G401 (cell line): Measurements from ENCODE around the gene TIMM44. TPM values are rescaled to one million over a fixed set of nuclear protein-coding genes. Genes with fewer than 3 reads are reported as not detected.

Experiments used
- DNase-seq: peaks from one replicate; pipeline ENCODE4 v3.0.0-alpha.2; 2015; ENCODE audit warnings: low spot score
- in situ Hi-C: cut with HindIII; loops from 2 replicates; pipeline ENCODE4 v1.10.0; 2016; ENCODE audit warnings: low sequenced_read_pairs, mixed read lengths
- total RNA-seq: library from RNA; depleted of rRNA; stranded (reverse); fragments of >200 nt; shearing (Covaris generic); gene quantifications from 2 replicates; pipeline ENCODE4 v1.2.3, GENCODE V29; 2014; rRNA removed

The TIMM44 gene
- total RNA-seq, 1 experiment from 2014 or later = 168 TPM

- in situ Hi-C loops = no loop called here
- no peak for DNase-seq
These were observed 55.2 kb downstream of the TIMM44 start, which contains the start of gene LRRC8E for GRCh38 chr19:7888145-7888825. Gene LRRC8E, plus strand, starts transcription at chr19:7888510. Its CDS starts 7,094 bp downstream, at chr19:7895604.

GRCh38 chr19:7887408-7888144 is 55.9 kb downstream of the TIMM44 start:
- in situ Hi-C loops = no loop called here

GRCh38 chr19:7885818-7886217 is 57.6 kb downstream of the TIMM44 start:
- in situ Hi-C loops = no loop called here
- DNase-seq = no peak

More at GRCh38 chr19:7887408-7888144, 55.9 kb downstream of the TIMM44 start:
- no peak for DNase-seq

- DNase-seq = no peak
- in situ Hi-C loops = no loop called here
These were observed 59.5 kb downstream of the TIMM44 start for GRCh38 chr19:7883796-7884570.

GRCh38 chr19:7883105-7883504 is 60.4 kb downstream of the TIMM44 start:
- no peak for DNase-seq
- in situ Hi-C loops = no loop called here

GRCh38 chr19:7881910-7882309 is 61.6 kb downstream of the TIMM44 start:
- no peak for DNase-seq
- in situ Hi-C loops = no loop called here

GRCh38 chr19:7879836-7880235 is 63.6 kb downstream of the TIMM44 start:
- no peak for DNase-seq
- in situ Hi-C loops = no loop called here

GRCh38 chr19:7879111-7879807 is 64.2 kb downstream of the TIMM44 start:
- in situ Hi-C loops = no loop called here

GRCh38 chr19:7877249-7877836 is 66.1 kb downstream of the TIMM44 start:
- DNase-seq = no peak
- in situ Hi-C loops = no loop called here

More at GRCh38 chr19:7879111-7879807, 64.2 kb downstream of the TIMM44 start:
- no peak for DNase-seq

Other genes with a start within 250 kb of the TIMM44 start
- not detected in 2 replicates for gene FCER2, start 241.5 kb downstream of the TIMM44 start, total RNA-seq
- gene CLEC4G, start 211.6 kb downstream of the TIMM44 start, total RNA-seq = not detected in 2 replicates
- gene CD209, start 196.1 kb downstream of the TIMM44 start, total RNA-seq = not detected in 2 replicates
- gene CLEC4M, start 180.4 kb downstream of the TIMM44 start, total RNA-seq = not detected in 2 replicates
- gene EVI5L, start 113.4 kb downstream of the TIMM44 start, total RNA-seq = 19.0 and 24.5 TPM in 2 replicates
- gene PRR36, start 69.3 kb downstream of the TIMM44 start, total RNA-seq = 0.03 and 0.49 TPM in 2 replicates
- gene LRRC8E, start 55.2 kb downstream of the TIMM44 start, total RNA-seq = 0.49 TPM in 1 of 2 replicates, not detected in the other
- gene MAP2K7, start 39.8 kb downstream of the TIMM44 start, total RNA-seq = 14.2 and 16.2 TPM in 2 replicates
- not detected in 2 replicates for gene TGFBR3L, start 28.8 kb downstream of the TIMM44 start, total RNA-seq
- gene SNAPC2, start 23.3 kb downstream of the TIMM44 start, total RNA-seq = 35.1 and 37.8 TPM in 2 replicates
- 27.0 and 27.3 TPM in 2 replicates for gene CTXN1, start 17.5 kb downstream of the TIMM44 start, total RNA-seq
- 83.9 and 102 TPM in 2 replicates for gene ELAVL1, start 62.0 kb upstream of the TIMM44 start, total RNA-seq
- 16.2 and 19.6 TPM in 2 replicates for gene CCL25, start 109.1 kb upstream of the TIMM44 start, total RNA-seq
- 0.55 and 0.81 TPM in 2 replicates for gene FBN3, start 205.9 kb upstream of the TIMM44 start, total RNA-seq